CD4-positive, alpha-beta T cell treated with Interleukin-17A for 4 hours (primary cell): ENCODE results near the gene ADGRE2.
"Not testable (repeated sequence)": the region's sequence is repeated elsewhere in the genome, so short reads cannot be mapped to it uniquely, and the experiment has no call there.

Source experiments
- DNase-seq: peaks from one replicate; pipeline ENCODE4 v3.0.0-alpha.2; 2020; ENCODE audit warnings: mixed read lengths

Gene ADGRE2

DNA sequence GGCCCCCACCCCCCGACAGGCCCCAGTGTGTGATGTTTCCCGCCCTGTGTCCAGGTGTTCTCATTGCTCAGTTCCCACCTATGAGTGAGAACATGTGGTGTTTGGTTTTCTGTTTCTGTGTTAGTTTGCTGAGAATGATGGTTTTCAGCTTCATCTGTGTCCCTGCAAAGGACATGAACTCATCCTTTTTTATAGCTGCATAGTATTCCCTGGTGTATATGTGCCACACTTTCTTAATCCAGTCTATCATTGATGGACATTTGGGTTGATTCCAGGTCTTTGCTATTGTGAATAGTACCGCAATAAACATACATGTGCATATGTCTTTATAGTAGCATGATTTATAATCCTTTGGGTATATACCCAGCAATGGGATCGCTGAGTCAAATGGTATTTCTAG lies 715 bp downstream of the ADGRE2 start:
- DNase-seq, result not testable (repeated sequence)

DNA sequence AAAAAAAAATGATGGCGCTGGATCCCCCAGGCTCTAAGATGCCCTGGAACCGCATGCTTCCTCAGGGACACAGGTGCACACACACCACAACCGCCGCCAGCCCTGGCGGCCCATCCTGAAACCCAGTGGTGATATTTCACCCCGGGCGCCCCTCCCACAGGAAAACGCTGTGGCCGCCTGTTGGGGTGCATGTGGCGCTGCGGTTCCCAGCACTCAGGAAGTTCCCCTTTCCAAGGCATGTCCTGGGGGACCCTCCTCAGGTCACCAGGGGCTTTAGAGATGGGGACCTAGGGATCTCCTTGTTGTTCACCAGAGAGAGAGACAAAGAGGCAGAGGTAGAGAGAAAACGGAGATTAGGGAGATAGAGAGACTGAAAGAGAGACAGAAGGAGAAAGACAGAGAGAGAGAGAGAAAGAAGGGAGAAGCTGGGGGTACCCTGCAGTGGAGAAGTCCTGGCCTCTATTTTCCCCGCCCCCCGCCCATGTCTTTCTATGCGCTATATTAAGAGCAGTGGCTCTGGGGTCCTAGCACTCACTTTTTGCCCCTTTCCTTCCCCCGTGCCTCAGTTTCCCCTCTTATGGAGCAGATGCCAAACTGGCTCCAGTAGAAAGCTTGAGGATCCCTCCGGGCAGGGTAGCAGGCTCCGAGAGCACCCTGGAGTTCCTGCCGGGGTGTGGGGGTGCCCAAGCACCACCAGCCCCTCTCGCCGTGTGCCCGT lies 2.3 kb downstream of the ADGRE2 start:
- DNase-seq, result no peak

DNA sequence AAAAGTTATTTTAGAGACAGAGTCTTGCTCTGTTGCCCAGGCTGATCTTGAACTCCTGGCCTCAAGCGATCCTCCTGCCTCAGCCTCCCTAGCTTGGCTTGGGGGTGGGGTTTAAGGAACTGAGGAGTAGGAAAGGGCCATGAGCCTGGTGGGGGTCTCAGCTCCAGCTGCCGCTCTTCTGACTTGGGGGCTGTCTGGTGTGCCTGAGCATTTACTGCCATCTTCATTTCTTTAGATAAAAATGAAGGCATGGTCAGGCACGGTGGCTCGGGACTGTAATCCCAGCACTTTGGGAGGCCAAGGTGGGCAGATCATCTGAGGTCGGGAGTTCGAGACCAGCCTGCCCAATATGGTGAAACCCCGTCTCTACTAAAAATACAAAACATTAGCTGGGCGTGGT lies 3.0 kb downstream of the ADGRE2 start:
- not testable (repeated sequence) for DNase-seq

DNA sequence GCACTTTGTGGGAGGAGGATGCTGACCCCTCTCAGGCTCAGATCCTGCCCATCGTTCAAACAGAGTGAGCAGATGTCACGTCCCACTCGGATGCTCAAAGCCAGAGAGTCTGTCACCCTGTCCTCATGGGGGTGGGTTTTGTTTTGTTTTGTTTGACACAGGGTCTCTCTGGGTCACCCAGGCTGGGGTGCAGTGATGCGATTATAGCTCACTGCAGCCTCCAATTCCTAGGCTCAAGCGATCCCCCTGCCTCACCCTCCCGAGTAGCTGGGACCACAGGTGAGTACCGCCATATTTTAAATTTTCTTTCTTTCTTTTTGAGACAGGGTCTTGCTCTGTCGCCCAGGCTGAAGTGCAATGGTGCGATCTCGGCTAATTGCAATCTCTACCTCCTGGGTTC lies 4.0 kb downstream of the ADGRE2 start:
- DNase-seq, result no peak

DNA sequence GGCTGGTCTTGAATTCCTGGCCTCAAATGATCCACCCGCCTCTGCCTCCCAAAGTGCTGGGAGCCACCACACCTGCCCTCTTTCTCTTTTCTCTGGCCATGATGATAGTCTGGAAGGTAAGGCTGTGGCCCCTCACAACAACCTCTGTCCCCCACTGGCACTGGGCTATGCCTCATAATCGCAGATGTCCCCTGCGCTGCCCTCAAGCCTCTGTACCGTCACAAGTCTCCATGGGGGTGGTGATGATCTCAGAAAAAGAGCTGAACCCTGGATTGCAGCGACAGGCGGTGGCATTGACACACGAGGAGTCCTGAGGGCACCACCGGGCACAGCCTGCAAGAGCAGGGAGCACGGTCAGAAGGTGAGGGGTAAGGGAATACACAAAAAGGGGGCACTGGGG lies 4.6 kb downstream of the ADGRE2 start:
- DNase-seq, result not testable (repeated sequence)

DNA sequence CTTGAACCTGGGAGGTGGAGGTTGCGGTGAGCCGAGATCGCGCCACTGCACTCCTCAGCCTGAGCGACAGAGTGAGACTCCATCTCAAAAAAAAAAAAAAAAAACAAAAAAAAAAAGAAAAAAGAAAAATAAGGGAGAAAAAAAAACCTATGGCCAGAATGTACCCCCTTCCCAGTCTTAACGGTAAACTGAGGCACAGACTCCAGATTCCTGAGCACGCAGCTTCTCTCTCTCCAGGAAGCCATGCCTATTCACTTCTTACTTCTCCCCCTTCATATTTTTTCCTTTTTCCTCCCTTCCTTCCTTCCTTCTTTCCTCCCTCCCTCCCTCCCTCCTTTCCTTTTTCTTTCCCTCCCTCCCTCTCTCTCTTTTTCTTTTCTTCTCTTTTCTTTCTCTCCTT lies 5.4 kb downstream of the ADGRE2 start:
- no peak for DNase-seq

DNA sequence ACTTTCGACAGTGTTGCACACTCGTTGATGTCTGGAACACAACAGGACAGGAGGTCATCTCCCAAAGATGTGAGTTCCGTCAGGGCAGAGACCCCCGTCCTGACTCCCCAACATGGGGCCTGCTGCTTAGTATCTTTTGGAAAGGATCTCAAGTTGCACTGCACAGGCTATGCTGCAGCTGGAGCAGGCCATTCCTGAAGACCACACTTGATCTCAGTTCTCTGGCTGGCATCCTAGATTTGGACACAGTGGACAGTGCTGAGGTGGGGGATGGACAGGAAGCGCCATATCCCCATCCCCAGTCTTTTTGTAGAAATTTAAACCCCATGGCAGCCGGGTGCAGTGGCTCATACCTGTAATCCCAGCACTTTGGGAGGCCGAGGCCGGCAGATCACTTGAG lies 5.9 kb downstream of the ADGRE2 start:
- no peak for DNase-seq

DNA sequence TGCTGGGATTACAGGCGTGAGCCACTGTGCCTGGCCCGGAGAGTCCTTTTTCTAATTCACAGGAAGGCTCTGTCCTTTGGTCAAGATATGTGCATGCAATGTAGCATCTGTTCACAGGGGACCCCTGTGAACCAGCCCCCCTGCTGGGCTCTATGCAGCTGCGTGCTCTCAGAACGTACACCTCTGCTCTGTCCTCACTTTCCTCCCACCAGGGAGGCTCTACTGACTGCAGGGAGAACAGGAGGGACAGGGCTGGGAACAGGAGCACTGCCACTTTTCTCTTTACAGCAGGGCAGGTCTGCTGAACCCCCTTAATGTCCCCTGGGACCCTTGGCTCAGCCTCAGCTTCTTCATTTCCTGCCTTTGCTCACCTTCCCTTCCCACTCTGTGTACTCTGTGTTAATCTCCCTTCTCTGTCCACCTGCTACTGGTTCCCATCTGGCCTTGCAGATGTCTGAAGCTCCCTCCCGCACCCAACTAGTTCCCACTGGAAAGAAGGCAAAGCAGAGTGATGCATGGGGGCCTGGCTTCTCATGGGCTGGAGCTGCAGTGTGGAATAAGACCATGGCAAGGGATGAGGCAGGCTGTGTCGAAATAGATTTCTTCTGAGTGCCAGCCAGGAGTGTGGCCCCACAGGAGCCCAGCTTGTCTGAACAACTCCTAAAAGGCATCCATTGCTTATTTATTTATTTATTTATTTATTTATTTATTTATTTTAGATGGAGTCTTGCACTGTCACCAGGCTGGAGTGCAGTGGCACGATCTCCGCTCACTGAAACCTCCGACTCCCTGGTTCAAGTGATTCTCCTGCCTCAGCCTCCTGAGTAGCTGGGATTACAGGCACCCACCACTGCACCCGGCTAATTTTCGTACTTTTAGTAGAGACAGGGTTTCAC lies 7.2 kb downstream of the ADGRE2 start:
- DNase-seq, result no peak

DNA sequence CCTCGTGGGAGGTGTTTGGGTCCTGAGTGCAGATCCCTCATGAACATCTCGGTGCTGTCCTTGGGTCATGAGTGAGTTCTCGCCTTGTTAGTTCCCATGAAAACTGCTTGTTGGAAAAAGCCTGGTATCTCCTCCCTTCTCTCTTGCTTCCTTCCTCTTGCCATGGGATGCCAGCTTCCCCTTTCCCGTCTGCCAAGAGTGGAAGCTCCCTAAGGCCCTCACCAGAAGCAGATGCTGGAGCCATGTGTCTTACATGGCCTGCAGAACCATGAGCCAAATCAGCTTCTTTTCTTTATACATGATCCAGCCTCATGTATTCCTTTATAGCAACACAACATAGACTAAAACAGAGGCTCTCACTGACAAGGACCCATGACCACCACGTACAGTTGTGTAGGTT lies 8.2 kb downstream of the ADGRE2 start:
- DNase-seq, result no peak

DNA sequence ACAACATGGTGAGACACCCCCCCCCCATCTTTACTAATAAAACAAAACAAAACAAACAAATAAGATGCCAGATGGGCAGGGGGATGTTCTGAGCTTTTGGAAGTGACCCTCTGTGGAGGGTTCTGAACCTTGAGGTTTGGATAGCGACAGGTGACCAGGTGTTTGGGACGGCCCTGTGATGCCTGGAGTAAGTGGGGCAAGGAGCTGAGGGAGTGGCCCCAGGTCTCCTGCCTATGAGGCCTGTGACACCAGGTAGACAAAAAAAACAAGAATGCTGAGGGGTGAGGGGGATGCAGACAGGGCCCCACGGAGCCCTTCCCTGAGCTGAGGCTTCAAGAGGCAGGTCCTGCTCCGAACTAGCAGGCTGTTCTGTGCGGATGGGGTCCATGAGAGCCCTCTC lies 9.2 kb downstream of the ADGRE2 start:
- DNase-seq, result no peak

DNA sequence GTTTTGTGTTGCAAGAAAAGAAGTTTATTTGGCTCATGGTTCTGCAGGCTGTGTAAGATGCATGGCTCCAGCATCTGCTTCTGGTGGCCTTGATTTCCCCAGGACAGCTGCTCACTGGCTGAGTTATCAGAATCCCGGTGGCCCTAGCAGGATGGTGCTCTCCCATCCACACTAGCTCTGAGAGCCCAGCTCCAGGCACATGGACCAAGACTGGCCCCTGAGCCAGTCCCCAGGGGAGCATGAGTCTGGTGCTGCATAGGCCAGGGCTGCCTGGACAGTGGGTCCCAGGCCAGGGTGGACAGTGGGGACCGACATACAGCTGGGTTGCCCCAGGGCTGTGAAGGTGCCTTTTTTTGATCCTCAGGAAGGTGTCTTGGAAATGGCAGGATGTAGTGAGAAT lies 10.4 kb downstream of the ADGRE2 start:
- DNase-seq, result no peak

DNA sequence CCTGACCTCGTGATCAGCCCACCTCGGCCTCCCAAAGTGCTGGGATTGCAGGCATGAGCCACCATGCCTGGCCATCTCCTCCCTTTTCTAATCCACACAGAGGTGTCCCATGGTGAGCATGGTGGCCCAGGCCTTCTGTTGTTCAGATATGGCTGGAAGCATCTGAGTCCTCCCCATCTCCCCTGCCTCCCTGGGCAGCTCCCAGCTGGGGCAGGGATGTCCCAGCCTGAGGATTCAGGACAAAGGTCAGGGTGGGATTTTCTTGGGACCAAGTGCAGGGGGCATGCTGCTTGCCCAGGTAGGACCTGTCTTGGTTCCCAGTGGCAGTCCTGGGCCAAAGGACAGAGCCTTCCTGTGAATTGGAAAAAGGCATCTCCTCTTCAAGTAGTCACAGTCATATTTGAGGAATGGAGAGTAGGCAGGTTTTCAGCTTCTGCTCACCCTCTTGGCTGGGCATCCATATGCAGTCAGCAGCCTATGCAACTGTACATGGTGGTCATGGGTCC lies 10.8 kb downstream of the ADGRE2 start:
- no peak for DNase-seq

DNA sequence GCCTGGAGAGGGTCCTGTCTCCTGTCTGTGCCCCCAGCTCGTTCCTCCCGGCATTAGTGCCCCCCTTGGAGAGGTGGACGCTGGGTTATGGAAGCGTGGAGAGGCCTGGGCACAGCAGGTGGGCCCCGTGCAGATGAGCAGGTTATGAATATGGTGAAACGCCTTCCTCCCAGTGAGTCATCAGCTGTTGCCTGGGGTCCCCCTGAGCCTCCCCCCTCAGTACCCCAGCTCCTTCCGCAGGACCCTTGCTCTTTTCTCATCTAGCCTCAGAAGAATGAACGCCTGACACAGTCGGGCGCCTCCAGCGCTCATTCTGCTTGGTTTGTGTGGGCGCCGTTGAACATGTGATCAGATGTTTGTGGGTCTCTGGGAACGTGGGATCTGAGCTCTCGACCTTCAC lies 12.5 kb downstream of the ADGRE2 start:
- not testable (repeated sequence) for DNase-seq

DNA sequence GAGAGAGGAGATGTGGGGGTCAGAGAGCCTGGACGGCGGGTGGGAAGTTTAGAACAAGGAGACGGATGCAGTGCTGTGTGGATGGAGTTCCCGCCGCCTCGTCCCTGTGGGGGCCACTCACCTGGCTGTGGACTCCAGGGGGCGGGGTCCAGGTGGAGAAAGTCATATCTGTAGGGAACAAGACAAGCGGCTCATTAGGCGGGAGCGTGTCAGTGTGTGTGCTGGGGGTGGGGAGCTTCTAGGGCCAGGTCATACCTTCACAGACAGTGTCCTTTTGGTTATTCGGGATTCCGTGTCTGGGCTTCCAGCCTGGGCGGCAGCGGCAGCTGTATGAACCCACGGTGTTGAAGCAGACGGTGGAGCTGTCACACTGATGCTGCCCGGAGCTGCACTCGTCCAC lies 13.0 kb downstream of the ADGRE2 start:
- not testable (repeated sequence) for DNase-seq

DNA sequence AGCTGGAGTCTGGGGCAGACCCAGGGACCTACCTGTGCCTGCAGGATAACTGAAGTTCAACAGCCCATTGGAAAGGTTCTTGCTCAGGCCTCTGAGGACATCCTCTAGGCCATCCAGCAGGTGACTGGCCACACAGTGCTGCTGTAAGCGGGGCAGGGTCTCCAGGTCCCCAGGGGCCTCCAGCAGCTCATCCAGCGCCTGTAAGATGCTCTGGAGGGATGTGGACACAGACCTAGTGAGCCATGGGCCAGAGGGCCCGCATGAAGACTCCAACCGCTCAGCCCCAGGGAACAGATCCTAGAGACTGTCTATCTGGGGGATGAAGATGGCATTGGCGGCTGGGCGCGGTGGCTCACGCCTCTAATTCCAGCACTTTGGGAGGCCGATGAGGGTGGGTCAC lies 14.0 kb downstream of the ADGRE2 start:
- DNase-seq, result no peak

DNA sequence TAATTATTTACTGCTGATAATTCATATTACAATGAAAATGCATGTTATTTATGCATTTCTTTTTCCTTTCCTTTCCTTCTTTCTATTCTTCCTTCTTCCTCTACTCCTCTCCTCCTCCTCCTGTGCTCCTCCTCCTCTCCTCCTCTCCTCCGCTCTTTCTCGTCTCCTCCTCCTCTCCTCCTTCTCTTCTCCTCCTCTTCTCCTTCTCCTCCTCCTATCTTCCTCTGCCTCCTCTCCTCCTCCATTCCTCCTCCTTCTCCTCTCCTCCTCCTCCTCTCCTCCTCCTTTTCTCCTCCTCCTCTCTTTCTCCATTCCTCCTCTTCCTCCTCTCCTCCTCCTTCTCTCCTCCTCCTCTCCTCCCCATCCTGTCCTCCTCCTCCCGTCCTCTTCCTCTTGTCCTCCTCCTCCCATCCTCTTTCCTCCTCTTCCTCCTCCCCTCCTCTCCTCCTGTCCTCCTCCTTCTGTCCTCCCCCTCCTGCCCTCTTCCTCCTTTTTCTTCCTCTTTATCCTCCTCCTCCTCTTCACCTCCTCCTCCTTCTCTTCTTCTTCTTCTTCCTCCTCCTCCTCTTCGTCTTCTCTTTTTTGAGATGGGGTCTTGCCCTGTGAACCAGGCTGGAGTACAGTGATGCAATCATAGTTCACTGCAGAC lies 14.7 kb downstream of the ADGRE2 start:
- DNase-seq, result no peak

DNA sequence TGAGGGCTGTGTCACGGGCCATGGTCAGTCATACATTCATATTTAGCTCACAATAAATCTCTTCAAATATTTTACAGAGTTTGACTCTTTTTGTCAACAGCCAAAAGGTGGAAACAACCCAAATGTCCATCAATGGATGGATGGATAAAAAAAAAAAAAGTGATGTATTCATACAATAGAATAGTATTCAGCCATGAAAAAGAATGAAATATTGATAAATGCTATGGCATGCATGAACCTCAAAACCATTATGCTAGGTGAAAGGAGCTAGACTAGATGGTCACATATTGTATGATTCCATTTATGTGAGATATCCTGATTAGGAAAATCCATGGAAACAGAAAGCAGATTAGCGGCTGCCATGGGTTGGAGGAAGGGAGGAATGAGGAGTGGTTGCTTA lies 16.2 kb downstream of the ADGRE2 start:
- DNase-seq, result no peak

DNA sequence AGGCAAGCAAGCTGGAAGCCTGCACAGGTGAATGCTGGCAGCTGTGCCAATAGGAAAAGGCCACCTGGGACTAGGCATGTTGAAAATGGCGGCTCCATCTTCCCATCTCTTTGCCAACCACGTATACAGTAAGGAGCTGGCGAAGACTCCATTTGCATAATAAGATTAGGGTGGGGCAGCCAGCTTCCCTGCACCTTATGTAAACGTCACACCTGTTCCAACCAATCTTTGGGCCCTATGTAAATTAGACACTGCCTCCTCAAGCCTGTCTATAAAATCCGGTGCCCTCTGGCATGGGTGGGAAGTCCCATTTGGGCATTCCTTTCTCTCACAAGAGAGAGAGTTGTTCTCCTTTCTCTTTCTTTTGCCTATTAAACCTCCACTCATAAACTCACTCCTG lies 16.8 kb downstream of the ADGRE2 start:
- no peak for DNase-seq

DNA sequence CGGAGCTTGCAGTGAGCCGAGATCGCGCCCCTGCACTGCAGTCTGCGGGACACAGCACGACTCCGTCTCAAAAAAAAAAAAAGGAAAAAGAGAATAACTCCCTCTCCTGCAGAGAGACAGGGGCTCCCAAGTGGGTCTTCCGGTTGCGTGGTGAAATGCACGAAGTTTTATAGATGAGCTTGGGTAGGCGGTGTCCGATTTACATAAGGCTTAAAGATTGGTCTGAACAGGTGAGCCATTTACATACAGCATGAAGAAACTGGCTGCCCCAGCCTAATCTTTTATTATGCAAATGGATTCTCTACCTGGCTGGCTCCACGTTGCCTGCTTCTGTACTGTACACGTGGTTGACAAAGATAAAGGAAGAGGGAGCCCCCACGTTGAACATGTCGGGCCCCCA lies 19.5 kb downstream of the ADGRE2 start:
- no peak for DNase-seq

DNA sequence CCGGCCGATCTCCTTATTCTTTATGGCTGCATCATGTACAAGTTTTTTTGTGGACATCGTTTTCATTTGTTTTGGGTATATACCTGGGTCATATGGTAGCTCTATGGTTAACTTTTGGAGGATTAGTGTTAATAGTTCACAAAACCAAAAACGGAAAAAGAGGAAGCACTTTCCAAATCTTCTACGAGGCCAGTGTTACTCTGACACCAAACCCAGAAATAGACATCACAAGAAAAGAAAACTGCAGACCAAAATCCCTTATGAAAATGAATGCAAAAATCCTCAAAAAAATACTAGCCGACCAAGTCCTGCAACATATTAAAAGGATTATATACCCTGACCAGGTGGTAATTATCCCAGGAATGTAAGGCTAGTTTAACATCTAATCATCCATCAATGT lies 29.8 kb downstream of the ADGRE2 start:
- DNase-seq, result no peak

DNA sequence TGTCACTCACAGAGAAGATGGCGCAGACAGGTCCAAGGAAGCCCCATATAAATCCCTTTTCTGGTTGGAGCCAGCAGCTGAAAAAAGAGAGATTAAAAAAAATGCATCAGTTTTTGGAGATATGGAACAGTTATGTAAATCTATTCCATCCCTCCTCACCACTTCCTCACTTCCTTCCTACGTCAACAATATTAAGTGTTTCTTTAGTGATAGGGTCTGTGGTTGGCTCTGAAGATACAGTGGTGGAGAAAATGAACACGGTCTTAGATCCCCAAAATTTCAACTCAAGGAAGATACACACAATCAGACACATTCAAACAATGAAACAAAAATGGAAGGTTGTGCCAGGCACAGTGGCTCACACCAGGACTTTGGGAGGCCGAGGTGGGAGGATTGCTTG lies 31.5 kb downstream of the ADGRE2 start:
- DNase-seq, result no peak

DNA sequence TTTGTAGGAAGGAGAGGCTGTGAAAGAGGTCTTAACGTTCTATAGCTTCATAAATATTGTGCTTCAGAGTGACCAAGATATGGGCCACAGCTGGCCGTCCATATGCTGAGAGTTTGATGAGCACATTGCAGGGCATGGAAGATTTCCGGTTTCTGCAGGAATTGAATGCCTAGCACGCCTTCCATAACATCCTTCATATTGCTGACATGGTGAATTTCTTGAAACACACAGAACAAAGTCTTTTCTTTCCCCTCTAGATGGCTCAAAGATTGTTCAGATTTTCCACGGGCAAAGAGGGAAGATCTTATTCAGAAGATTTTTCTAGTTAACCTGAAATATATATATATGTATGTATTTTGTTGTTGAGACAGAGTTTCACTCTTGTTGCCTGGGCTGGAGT lies 42.4 kb downstream of the ADGRE2 start:
- DNase-seq, result no peak

DNA sequence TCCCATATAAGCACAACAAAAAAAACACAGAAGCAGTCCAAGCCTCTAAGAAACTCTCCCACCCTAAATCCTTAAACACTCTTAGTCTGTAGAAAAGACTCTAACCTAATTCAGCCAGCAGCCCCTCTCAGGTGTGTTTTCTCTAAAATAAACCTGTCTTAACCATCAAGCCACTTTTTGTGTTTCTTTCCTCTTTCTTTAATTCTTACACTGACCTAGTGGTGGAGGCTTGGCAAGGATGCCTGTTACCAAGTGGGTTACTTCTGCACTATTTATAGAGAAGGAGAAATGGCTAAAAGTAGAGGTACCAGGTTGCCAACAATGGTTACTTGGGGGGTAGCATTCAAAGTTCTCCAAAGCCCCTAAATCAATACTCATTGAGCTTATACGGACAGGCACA lies 44.8 kb downstream of the ADGRE2 start:
- DNase-seq, result no peak

DNA sequence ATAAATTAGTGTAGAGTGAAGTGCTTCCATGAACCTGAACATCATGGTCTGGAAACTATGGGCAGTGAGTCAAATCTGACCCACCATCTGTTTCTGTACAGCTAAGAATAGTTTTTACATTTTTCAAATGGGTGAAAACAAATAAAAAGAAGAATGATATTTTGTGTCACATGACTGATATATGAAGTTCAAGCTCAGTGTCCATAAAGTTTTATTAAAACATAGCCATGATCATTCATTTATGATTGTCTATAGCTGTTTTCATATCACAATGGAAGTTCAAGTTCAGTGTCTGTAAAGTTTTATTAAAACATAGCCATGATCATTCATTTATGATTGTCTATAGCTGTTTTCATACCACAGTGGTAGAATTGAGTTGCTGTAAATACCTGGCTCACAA lies 45.9 kb downstream of the ADGRE2 start:
- no peak for DNase-seq
